Endothelial cell of umbilical vein (primary cell): ENCODE measurements around the gene GIPC1. TPM values are rescaled to one million over a fixed set of nuclear protein-coding genes. Genes with fewer than 3 reads are reported as not detected.
"Not testable (repeated sequence)": the region's sequence is repeated elsewhere in the genome, so short reads cannot be mapped to it uniquely, and the experiment has no call there.

ENCODE experiments used
- BruUV-seq: library from RNA; stranded (reverse); fragments of 400-500 nt; replicated peaks from 2 replicates; lab custom pipeline; 2021; lab: Mats Ljungman, UMichigan
- CTCF ChIA-PET: fragments of 300-600, 350-600 bp; sonication (Branson Sonifier 250); formaldehyde crosslinking; loops from one replicate; lab custom pipeline; 2021; ENCODE audit warnings: antibody characterized with exemption, inconsistent platforms; lab: Charles Lee
- POLR2A ChIA-PET: fragments of 300-600, 350-600 bp; sonication (Branson Sonifier 250); formaldehyde crosslinking; loops from one replicate; lab custom pipeline; 2021; ENCODE audit warnings: antibody characterized with exemption, inconsistent platforms; lab: Charles Lee
- DNase-seq: peaks from one replicate; pipeline ENCODE4 v3.0.0-alpha.2; 2011; ENCODE audit warnings: low read depth, low spot score
- FAIRE-seq: peaks from 2 replicates; lab custom pipeline; 2011; peaks lifted over from hg19 to GRCh38; lab: Jason Lieb, UNC
- H2AFZ ChIP-seq: 2 replicates; pipeline ENCODE4 v1.6.0; 2012; ENCODE audit warnings: low read depth, low read length, control low read depth, inconsistent platforms
- H3K27ac ChIP-seq: 2 replicates; pipeline ENCODE4 v1.5.1; 2011; ENCODE audit warnings: low read depth, mild to moderate bottlenecking, control low read depth, low read length, moderate library complexity; ENCODE audit not compliant: insufficient read depth
- H3K27me3 ChIP-seq, 2 experiments: 2 replicates each; pipeline versions ENCODE4 v1.6.0 to v1.6.1; 2011; ENCODE audit warnings: low read length in 2 of 2, mixed read lengths in 1 of 2; ENCODE audit not compliant: control insufficient read depth in 2 of 2, insufficient read depth in 2 of 2
- H3K36me3 ChIP-seq, 2 experiments: 2 replicates in 1 of 2; 3 replicates in 1 of 2; pipeline ENCODE4 v1.5.1; 2011; ENCODE audit warnings: low read length in 2 of 2, mild to moderate bottlenecking in 1 of 2, moderate library complexity in 1 of 2; ENCODE audit not compliant: control insufficient read depth in 2 of 2, insufficient read depth in 2 of 2; ENCODE audit errors: extremely low read depth in 1 of 2
- H3K4me1 ChIP-seq: 3 replicates; pipeline ENCODE4 v1.5.1; 2011; ENCODE audit warnings: mild to moderate bottlenecking, low read length; ENCODE audit not compliant: control insufficient read depth, insufficient read depth; ENCODE audit errors: extremely low read depth
- H3K4me2 ChIP-seq: 2 replicates; pipeline ENCODE4 v1.6.1; 2011; ENCODE audit warnings: low read length, control low read depth, mixed read lengths; ENCODE audit not compliant: insufficient read depth
- H3K4me3 ChIP-seq, 3 experiments: fragments of 200-600 bp in 1 of 3; sonication (generic), shearing (Covaris generic) in 1 of 3; replicated peaks in 1 of 3; 2 replicates each; pipeline ENCODE4 v1.5.1; 2011 to 2016; ENCODE audit warnings: control low read depth in 3 of 3, low read length in 3 of 3, mild to moderate bottlenecking in 2 of 3, inconsistent platforms in 1 of 3, low read depth in 1 of 3, moderate library complexity in 1 of 3; ENCODE audit not compliant: insufficient read depth in 1 of 3
- H3K79me2 ChIP-seq: 2 replicates; pipeline ENCODE4 v1.6.0; 2012; ENCODE audit warnings: low read length, inconsistent platforms; ENCODE audit not compliant: control insufficient read depth, insufficient read depth
- H3K9ac ChIP-seq: replicated peaks from 2 replicates; pipeline ENCODE3; 2011; ENCODE audit warnings: low read length, control low read depth; ENCODE audit not compliant: insufficient read depth; ENCODE audit errors: extremely low read depth
- H3K9me1 ChIP-seq: replicated peaks from 3 replicates; pipeline ENCODE4 v1.6.0; 2011; ENCODE audit warnings: mild to moderate bottlenecking, low read length; ENCODE audit not compliant: control insufficient read depth, insufficient read depth; ENCODE audit errors: extremely low read depth
- H3K9me3 ChIP-seq: replicated peaks from 2 replicates; pipeline ENCODE4 v1.5.1; 2012; ENCODE audit warnings: low read length, inconsistent platforms; ENCODE audit not compliant: control insufficient read depth, insufficient read depth
- H4K20me1 ChIP-seq: replicated peaks from 2 replicates; pipeline ENCODE3; 2011; ENCODE audit warnings: mild to moderate bottlenecking, low read length; ENCODE audit not compliant: control insufficient read depth, insufficient read depth; ENCODE audit errors: extremely low read depth
- EZH2 ChIP-seq: IDR thresholded peaks from 2 replicates; pipeline ENCODE4 v1.6.1; 2012; ENCODE audit warnings: borderline replicate concordance, low read depth, mild to moderate bottlenecking, moderate library complexity, low read length, inconsistent platforms; ENCODE audit not compliant: severe bottlenecking
- FOS ChIP-seq: IDR thresholded peaks from 2 replicates; pipeline ENCODE4 v1.6.1; 2011; ENCODE audit warnings: mild to moderate bottlenecking, low read length, moderate library complexity, borderline replicate concordance; ENCODE audit not compliant: insufficient read depth
- GATA2 ChIP-seq: IDR thresholded peaks from 2 replicates; pipeline ENCODE4 v1.7.0; 2011; ENCODE audit warnings: low read depth, mild to moderate bottlenecking, moderate library complexity, mixed read lengths, low read length; ENCODE audit not compliant: insufficient read length, insufficient read depth
- JUN ChIP-seq: IDR thresholded peaks from 2 replicates; pipeline ENCODE4 v1.6.1; 2011; ENCODE audit warnings: borderline replicate concordance, low read depth; ENCODE audit not compliant: insufficient read length, insufficient read depth
- MYC ChIP-seq: IDR thresholded peaks from one replicate; pipeline ENCODE4 v1.6.1; 2011; ENCODE audit warnings: mild to moderate bottlenecking, low read depth, low read length
- POLR2A ChIP-seq: IDR thresholded peaks from 2 replicates; pipeline ENCODE4 v1.6.1; 2012; ENCODE audit warnings: low read depth, mild to moderate bottlenecking, control low read depth, low read length
- POLR2AphosphoS5 ChIP-seq: IDR thresholded peaks from 2 replicates; pipeline ENCODE4 v1.6.1; 2012; ENCODE audit warnings: low read depth, mild to moderate bottlenecking, control low read depth, low read length, moderate library complexity; ENCODE audit not compliant: insufficient read depth
- dilution Hi-C: fragments of 300-500 bp; cut with MboI; formaldehyde crosslinking; loops from one replicate; pipeline ENCODE4 v1.15.0; 2019; ENCODE audit warnings: low sequenced_read_pairs; ENCODE audit not compliant: extremely low pct_ligation_motif_present
- intact Hi-C: fragments of 100-400 bp; cut with micrococcal nuclease; formaldehyde crosslinking; loops from one replicate; pipeline ENCODE4 v1.10.0; 2022
- polyA plus RNA-seq, 4 experiments: library from polyadenylated mRNA; depleted of rRNA in 3 of 4; stranded (reverse) in 3 of 4; unstranded in 1 of 4; fragments of >200 nt; gene quantifications; 2 replicates each; pipeline versions ENCODE4 v1.2.1 to v1.2.3, GENCODE V29; 2011 to 2012; ENCODE audit warnings: missing spikeins in 1 of 4
- total RNA-seq: library from RNA; stranded (reverse); gene quantifications from 2 replicates; pipeline ENCODE4 v1.2.3, GENCODE V29; 2021
- TF ChIP-seq, protein P1 (sequence below), 2 donors: IDR thresholded peaks; 1 replicate in 1 of 2; 2 replicates in 1 of 2; pipeline ENCODE4 v1.5.1; 2011; ENCODE audit warnings: low read length in 2 of 2, mild to moderate bottlenecking in 2 of 2, moderate library complexity in 2 of 2, control low read depth in 1 of 2, inconsistent platforms in 1 of 2, low read depth in 1 of 2; ENCODE audit not compliant: insufficient read depth in 1 of 2; ENCODE audit errors: extremely low read depth in 1 of 2
- TF ChIP-seq, protein P2 (sequence below): IDR thresholded peaks from 2 replicates; pipeline ENCODE4 v1.6.1; 2011; ENCODE audit not compliant: insufficient read depth, insufficient read length

Gene GIPC1
- total and polyA plus RNA-seq, 2 donors (not counting 3 experiments of a cell fraction or from before 2014, with no cell fraction given): 108 to 141 TPM

DNA sequence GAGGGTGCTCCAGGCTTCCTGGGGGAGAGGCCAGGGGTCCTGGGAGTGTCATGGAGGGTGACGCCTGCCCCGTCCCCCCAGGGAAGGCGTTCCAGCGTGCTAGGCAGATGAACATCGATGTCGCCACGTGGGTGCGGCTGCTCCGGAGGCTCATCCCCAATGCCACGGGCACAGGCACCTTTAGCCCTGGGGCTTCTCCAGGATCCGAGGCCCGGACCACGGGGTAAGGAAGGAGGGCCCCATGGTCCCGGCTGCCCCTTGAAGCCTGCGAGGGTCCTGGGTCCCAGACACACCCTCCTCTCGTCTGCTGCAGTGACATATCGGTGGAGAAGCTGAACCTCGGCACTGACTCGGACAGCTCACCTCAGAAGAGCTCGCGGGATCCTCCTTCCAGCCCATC lies 32.2 kb downstream of the GIPC1 start:
- ChIA-PET POLR2A (no interaction called here), CTCF (no interaction called here)
- Histone ChIP-seq H3K27ac (no peak overlapping the region), H3K9me3 (no peaks in the 10 kb centered on the region), H3K9me1 (no peaks in the 10 kb centered on the region), H3K4me2 (no peak overlapping the region), H3K9ac (no peak overlapping the region), H3K4me3 (no peak overlapping the region), H3K4me1 (no peaks in the 10 kb centered on the region), H3K36me3 (peaks cover 18 to 37% of the 10 kb centered on the region in 2 experiments), H3K27me3 (no peaks in the 10 kb centered on the region), H4K20me1 (no peaks in the 10 kb centered on the region), H2AFZ (no peak overlapping the region), H3K79me2 (no peaks in the 10 kb centered on the region)
- intact Hi-C loops (no loop called here), dilution Hi-C loops (no loop called here)
- FAIRE-seq: no peak
- no TSS peak for BruUV-seq
- DNase-seq: no peak
- TF ChIP-seq MYC: no peak
- TF ChIP-seq POLR2A: no peak
- no peak for TF ChIP-seq EZH2
- no peak for TF ChIP-seq FOS
- TF ChIP-seq, protein P1, sequence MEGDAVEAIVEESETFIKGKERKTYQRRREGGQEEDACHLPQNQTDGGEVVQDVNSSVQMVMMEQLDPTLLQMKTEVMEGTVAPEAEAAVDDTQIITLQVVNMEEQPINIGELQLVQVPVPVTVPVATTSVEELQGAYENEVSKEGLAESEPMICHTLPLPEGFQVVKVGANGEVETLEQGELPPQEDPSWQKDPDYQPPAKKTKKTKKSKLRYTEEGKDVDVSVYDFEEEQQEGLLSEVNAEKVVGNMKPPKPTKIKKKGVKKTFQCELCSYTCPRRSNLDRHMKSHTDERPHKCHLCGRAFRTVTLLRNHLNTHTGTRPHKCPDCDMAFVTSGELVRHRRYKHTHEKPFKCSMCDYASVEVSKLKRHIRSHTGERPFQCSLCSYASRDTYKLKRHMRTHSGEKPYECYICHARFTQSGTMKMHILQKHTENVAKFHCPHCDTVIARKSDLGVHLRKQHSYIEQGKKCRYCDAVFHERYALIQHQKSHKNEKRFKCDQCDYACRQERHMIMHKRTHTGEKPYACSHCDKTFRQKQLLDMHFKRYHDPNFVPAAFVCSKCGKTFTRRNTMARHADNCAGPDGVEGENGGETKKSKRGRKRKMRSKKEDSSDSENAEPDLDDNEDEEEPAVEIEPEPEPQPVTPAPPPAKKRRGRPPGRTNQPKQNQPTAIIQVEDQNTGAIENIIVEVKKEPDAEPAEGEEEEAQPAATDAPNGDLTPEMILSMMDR (IDR thresholded peaks at IDR 0.05; ENCODE audit: extremely low read depth in 1 of 2, insufficient read depth in 1 of 2, low read depth in 1 of 2, low read length in 2 of 2): no peak
- TF ChIP-seq JUN: no peak
- TF ChIP-seq GATA2: no peak
- TF ChIP-seq POLR2AphosphoS5: no peak
- TF ChIP-seq, protein P2, sequence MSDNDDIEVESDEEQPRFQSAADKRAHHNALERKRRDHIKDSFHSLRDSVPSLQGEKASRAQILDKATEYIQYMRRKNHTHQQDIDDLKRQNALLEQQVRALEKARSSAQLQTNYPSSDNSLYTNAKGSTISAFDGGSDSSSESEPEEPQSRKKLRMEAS: no peak

DNA sequence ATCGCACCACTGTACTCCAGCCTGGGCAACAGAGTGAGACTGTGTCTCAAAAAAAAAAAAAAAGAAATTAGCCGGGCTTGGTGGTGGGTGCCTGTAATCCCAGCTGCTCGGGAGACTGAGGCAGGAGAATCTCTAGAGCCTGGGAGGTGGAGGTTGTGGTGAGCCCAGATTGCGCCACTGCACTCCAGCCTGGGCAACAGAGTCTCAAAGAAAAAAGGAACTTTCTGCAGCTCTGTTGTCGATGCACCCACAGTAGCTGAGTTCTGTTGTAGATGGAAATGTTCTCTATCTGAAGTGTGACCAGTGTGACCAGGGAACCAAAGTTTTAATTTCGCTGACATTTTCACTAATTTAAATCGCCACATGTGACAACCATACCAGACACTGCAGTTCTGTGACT lies 33.5 kb downstream of the GIPC1 start:
- not testable (repeated sequence) for H3K9me3 ChIP-seq

More for the DNA sequence above, 33.5 kb downstream of the GIPC1 start:
- CTCF ChIA-PET, H3K79me2 ChIP-seq, H3K9me1 ChIP-seq, H4K20me1 ChIP-seq, H3K27ac ChIP-seq, DNase-seq, H2AFZ ChIP-seq, H3K9ac ChIP-seq, H3K4me3 ChIP-seq, H3K4me2 ChIP-seq, FAIRE-seq, BruUV-seq, dilution Hi-C loops, H3K27me3 ChIP-seq, POLR2A ChIA-PET, H3K4me1 ChIP-seq, intact Hi-C loops: not testable (repeated sequence)
- H3K36me3 ChIP-seq: peaks cover 14 to 26% of the 10 kb centered on the region in 2 experiments
